ENCODE results near the gene CCDC28B. TPM values are rescaled to one million over a fixed set of nuclear protein-coding genes. Genes with fewer than 3 reads are reported as not detected.

The CCDC28B gene
- polyA plus RNA-seq, 3 donors = 2.5 to 5.6 (median 3.7) TPM

DNA sequence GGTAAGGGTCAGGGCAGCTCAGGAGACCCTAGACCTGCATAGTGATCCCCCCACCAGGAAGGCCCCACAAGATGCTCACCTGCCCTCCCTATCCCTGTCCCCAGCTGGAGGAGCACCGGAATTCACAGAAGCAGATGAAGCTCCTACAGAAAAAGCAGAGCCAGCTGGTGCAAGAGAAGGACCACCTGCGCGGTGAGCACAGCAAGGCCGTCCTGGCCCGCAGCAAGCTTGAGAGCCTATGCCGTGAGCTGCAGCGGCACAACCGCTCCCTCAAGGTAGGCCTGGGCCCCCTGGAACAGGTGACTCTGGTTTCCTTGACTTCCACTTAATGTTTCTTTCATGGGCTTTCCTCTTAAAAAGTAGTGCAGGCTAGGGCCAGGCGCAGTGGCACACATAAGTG, 12.5 kb upstream of the CCDC28B start:
- peaks cover 15% of the 10 kb centered on the region for H3K4me1 Mint-ChIP-seq
- Histone ChIP-seq H3K27ac (ENCODE audit: low read depth in 1 of 2, low read length in 2 of 2) (no peak overlapping the region), H3K9me3 (replicated peaks in 1 of 2; ENCODE audit: control insufficient read depth in 1 of 2, insufficient read depth in 1 of 2, low read length in 2 of 2) (no peaks in the 10 kb centered on the region), H3K79me2 (ENCODE audit: insufficient read depth, low read length) (peaks cover 46% of the 10 kb centered on the region), H3K4me3 (replicated peaks in 1 of 3; ENCODE audit: low read depth in 2 of 3, low read length in 3 of 3) (no peak overlapping the region), H2AFZ (ENCODE audit: insufficient read depth, low read depth, low read length, poor library complexity, severe bottlenecking) (no peak overlapping the region), H3K36me3 (replicated peaks in 1 of 2; ENCODE audit: control insufficient read depth in 1 of 2, insufficient read depth in 2 of 2, low read length in 2 of 2) (peaks cover 85 to 89% of the 10 kb centered on the region in 2 donors), H3K27me3 (ENCODE audit: control insufficient read depth in 2 of 2, insufficient read depth in 2 of 2, low read length in 2 of 2) (no peaks in the 10 kb centered on the region), H4K20me1 (ENCODE audit: insufficient read depth, low read length) (peaks cover 39% of the 10 kb centered on the region), H3K9ac (ENCODE audit: insufficient read depth, low read length, poor library complexity, severe bottlenecking) (no peak overlapping the region), H3K4me1 (ENCODE audit: control insufficient read depth in 1 of 2, insufficient read depth in 2 of 2, low read length in 2 of 2) (no peaks in the 10 kb centered on the region), H3K4me2 (replicated peaks; ENCODE audit: extremely low read depth, low read length, poor library complexity, severe bottlenecking) (no peak overlapping the region)
- H3K36me3 Mint-ChIP-seq = peaks cover 76 to 99% of the 10 kb centered on the region in 2 donors
- TF ChIP-seq, protein P1, sequence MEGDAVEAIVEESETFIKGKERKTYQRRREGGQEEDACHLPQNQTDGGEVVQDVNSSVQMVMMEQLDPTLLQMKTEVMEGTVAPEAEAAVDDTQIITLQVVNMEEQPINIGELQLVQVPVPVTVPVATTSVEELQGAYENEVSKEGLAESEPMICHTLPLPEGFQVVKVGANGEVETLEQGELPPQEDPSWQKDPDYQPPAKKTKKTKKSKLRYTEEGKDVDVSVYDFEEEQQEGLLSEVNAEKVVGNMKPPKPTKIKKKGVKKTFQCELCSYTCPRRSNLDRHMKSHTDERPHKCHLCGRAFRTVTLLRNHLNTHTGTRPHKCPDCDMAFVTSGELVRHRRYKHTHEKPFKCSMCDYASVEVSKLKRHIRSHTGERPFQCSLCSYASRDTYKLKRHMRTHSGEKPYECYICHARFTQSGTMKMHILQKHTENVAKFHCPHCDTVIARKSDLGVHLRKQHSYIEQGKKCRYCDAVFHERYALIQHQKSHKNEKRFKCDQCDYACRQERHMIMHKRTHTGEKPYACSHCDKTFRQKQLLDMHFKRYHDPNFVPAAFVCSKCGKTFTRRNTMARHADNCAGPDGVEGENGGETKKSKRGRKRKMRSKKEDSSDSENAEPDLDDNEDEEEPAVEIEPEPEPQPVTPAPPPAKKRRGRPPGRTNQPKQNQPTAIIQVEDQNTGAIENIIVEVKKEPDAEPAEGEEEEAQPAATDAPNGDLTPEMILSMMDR (IDR thresholded peaks at IDR 0.05) = no peak
- over 99% methylated on average over 9 of the region's 9 CpGs for WGBS (ENCODE audit: insufficient coverage)
- no peaks in the 10 kb centered on the region for H3K9me3 Mint-ChIP-seq
- no peak for DNase-seq
- no peak overlapping the region for H3K4me3 Mint-ChIP-seq
- peak overlapping the region in 1 of 7 donors; percentile 9 for H3K27ac Mint-ChIP-seq
- intact Hi-C loops (cut with micrococcal nuclease) = loop anchor here in 1 of 2 donors (10.0 kb wide), 1 partner anchor 107 kb away; the partner anchor contains the start of gene HDAC1
- peaks cover 0 to 2% (median 0%) of the 10 kb centered on the region in 3 donors for H3K27me3 Mint-ChIP-seq (ENCODE audit: low read depth in 3 of 3)

DNA sequence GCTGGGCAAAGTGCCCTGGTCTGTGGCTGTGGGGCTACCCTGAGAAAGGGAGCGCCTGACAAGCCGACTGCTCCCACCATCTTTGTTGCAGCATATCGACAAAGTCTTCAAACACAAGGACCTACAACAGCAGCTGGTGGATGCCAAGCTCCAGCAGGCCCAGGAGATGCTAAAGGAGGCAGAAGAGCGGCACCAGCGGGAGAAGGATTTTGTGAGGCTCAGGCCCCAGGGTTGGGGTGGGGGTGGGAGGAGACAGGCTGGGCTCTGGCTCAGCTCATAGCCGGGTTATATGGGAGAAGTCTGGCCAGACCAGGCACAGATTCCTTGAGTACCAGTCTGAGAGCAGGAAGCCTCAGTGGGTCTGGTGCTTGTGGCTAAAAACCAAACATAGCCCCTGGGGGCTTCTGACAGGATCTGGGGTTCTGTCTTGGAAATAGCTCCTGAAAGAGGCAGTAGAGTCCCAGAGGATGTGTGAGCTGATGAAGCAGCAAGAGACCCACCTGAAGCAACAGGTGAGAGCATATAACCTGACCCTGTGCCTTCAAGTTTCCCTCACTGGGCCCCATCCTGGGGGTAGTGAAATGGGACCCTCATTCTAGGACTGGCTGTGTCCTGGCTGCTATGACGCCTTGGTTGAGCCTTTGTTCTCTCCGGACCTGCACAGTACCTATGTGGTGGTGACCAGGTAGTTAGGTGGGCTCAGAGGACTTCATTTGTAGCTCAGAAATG, 8.0 kb upstream of the CCDC28B start:
- Mint-ChIP-seq H3K4me1 (peaks cover 1% of the 10 kb centered on the region), H3K27me3 (ENCODE audit: low read depth in 3 of 3) (no peaks in the 10 kb centered on the region), H3K27ac (peak overlapping the region in 2 of 7 donors; percentile 5 to 34), H3K9me3 (peaks cover 0 to 1% (median 0%) of the 10 kb centered on the region in 7 donors), H3K36me3 (peaks cover 94 to 99% of the 10 kb centered on the region in 2 donors), H3K4me3 (no peak overlapping the region)
- Histone ChIP-seq H3K9me3 (replicated peaks in 1 of 2; ENCODE audit: control insufficient read depth in 1 of 2, insufficient read depth in 1 of 2, low read length in 2 of 2) (no peaks in the 10 kb centered on the region), H3K4me2 (replicated peaks; ENCODE audit: extremely low read depth, low read length, poor library complexity, severe bottlenecking) (no peak overlapping the region), H2AFZ (ENCODE audit: insufficient read depth, low read depth, low read length, poor library complexity, severe bottlenecking) (no peak overlapping the region), H3K27me3 (ENCODE audit: control insufficient read depth in 2 of 2, insufficient read depth in 2 of 2, low read length in 2 of 2) (no peaks in the 10 kb centered on the region), H3K4me1 (ENCODE audit: control insufficient read depth in 1 of 2, insufficient read depth in 2 of 2, low read length in 2 of 2) (no peaks in the 10 kb centered on the region), H3K36me3 (replicated peaks in 1 of 2; ENCODE audit: control insufficient read depth in 1 of 2, insufficient read depth in 2 of 2, low read length in 2 of 2) (peaks cover 99 to 100% of the 10 kb centered on the region in 2 donors), H3K79me2 (ENCODE audit: insufficient read depth, low read length) (peaks cover 9% of the 10 kb centered on the region), H3K27ac (ENCODE audit: low read depth in 1 of 2, low read length in 2 of 2) (no peak overlapping the region), H4K20me1 (ENCODE audit: insufficient read depth, low read length) (peaks cover 9% of the 10 kb centered on the region), H3K4me3 (replicated peaks in 1 of 3; ENCODE audit: low read depth in 2 of 3, low read length in 3 of 3) (no peak overlapping the region), H3K9ac (ENCODE audit: insufficient read depth, low read length, poor library complexity, severe bottlenecking) (no peak overlapping the region)
- WGBS (ENCODE audit: insufficient coverage) = 95% methylated on average over 4 of the region's 8 CpGs
- TF ChIP-seq, protein P1 (IDR thresholded peaks at IDR 0.05) = no peak
- intact Hi-C loops (cut with micrococcal nuclease) = no loop called here
- no peak for DNase-seq
